CD4-positive, alpha-beta T cell (primary cell): Measurements from ENCODE around the gene PSMD3. TPM values are rescaled to one million over a fixed set of nuclear protein-coding genes. Genes with fewer than 3 reads are reported as not detected.
A peak's percentile ranks its signal among the peaks of the same experiment; 100 is the strongest.

Experiments
- ATAC-seq: fragments of 200-7000 bp; cut with Tn5 transposase; one replicate; pipeline ENCODE4 v1.10.0; 2022; ENCODE audit warnings: mild to moderate bottlenecking; ENCODE audit not compliant: poor library complexity
- CTCF ChIA-PET: fragments of 350-600 bp; sonication (Branson Sonifier 250); formaldehyde crosslinking; loops from one replicate; lab custom pipeline; 2021; ENCODE audit warnings: antibody characterized with exemption, inconsistent platforms; lab: Charles Lee
- POLR2A ChIA-PET: fragments of 350-600 bp; sonication (Branson Sonifier 250); formaldehyde crosslinking; loops from one replicate; lab custom pipeline; 2021; ENCODE audit warnings: antibody characterized with exemption, inconsistent platforms; lab: Charles Lee
- DNase-seq, 14 experiments: peaks; one replicate each; pipeline ENCODE4 v3.0.0-alpha.2; 2013 to 2020; ENCODE audit warnings: mixed read lengths in 2 of 14
- H3K27ac ChIP-seq, 2 donors: one replicate each; pipeline versions ENCODE4 v1.5.1 to v1.7.0; 2013; ENCODE audit warnings: low read length in 2 of 2, low read depth in 1 of 2, mild to moderate bottlenecking in 1 of 2
- H3K27me3 ChIP-seq, 2 experiments: 1 replicate in 1 of 2; 2 replicates in 1 of 2; pipeline versions ENCODE4 v1.6.1 to v1.7.0; 2013; ENCODE audit warnings: low read length in 2 of 2, control low read depth in 1 of 2, mild to moderate bottlenecking in 1 of 2, moderate library complexity in 1 of 2; ENCODE audit not compliant: insufficient read depth in 2 of 2, control insufficient read depth in 1 of 2
- H3K36me3 ChIP-seq: one replicate; pipeline ENCODE4 v1.6.1; 2013; ENCODE audit warnings: low read length, control low read depth; ENCODE audit not compliant: insufficient read depth
- H3K4me1 ChIP-seq: one replicate; pipeline ENCODE4 v1.6.1; 2013; ENCODE audit warnings: low read length, control low read depth; ENCODE audit not compliant: insufficient read depth
- H3K4me3 ChIP-seq: one replicate; pipeline ENCODE4 v1.5.1; 2013; ENCODE audit warnings: mild to moderate bottlenecking, low read length, moderate library complexity
- H3K9me3 ChIP-seq, 2 experiments: 1 replicate in 1 of 2; 2 replicates in 1 of 2; pipeline versions ENCODE4 v1.6.1 to v1.7.0; 2013; ENCODE audit warnings: low read length in 2 of 2, mild to moderate bottlenecking in 2 of 2, control low read depth in 1 of 2, moderate library complexity in 1 of 2; ENCODE audit not compliant: control insufficient read depth in 1 of 2, insufficient read depth in 1 of 2
- H3K27ac Mint-ChIP-seq: one replicate; pipeline ENCODE4 v1.8.0; 2020; ENCODE audit warnings: mixed read lengths
- H3K27me3 Mint-ChIP-seq: one replicate; pipeline ENCODE4 v1.8.0; 2021; ENCODE audit warnings: mixed read lengths
- H3K36me3 Mint-ChIP-seq: one replicate; pipeline ENCODE4 v1.8.0; 2021; ENCODE audit warnings: low read depth, mixed read lengths
- H3K4me1 Mint-ChIP-seq: one replicate; pipeline ENCODE4 v1.8.0; 2021; ENCODE audit warnings: low read depth, mixed read lengths
- H3K4me3 Mint-ChIP-seq: one replicate; pipeline ENCODE4 v1.8.0; 2020; ENCODE audit warnings: mild to moderate bottlenecking, mixed read lengths
- H3K9me3 Mint-ChIP-seq: one replicate; pipeline ENCODE4 v1.8.0; 2020; ENCODE audit warnings: mixed read lengths
- intact Hi-C, 2 experiments: fragments of 100-400 bp; cut with DNase I in 1 of 2; cut with micrococcal nuclease in 1 of 2; formaldehyde crosslinking; loops; one replicate each; pipeline versions ENCODE4 v1.15.1 to v1.9.0; 2023 to 2025; cut with DNase I, micrococcal nuclease
- total RNA-seq, 174 experiments: library from RNA in 2 of 174; stranded (reverse) in 2 of 174; gene quantifications; one replicate each; pipeline ENCODE4 v1.2.3 and lab custom pipeline; 2021 to 2026
- TF ChIP-seq, protein P1 (sequence below): fragments of 200-600 bp; IDR thresholded peaks from one replicate; pipeline ENCODE4 v1.8.0; 2022; ENCODE audit warnings: antibody characterized with exemption, mild to moderate bottlenecking

PSMD3 gene
- total RNA-seq, 2 experiments from 2014 or later = 66.7 to 71.9 TPM

DNA sequence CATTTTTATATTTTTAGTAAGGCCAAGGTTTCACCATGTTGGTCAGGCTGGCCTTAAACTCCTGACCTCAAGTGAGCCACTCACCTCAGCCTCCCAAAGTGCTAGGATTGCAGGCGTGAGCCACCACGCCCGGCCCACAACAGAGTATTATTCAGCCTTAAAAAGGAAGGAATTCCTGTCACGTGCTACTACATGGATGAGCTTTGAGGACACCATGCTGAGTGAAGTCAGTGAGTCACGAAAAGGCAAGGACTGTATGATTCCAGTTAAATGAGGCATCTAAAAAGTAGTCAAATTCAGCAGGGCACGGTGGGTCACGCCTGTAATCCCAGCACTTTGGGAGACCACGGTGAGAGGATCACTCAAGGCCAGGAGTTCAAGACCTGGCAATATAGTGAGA is 44.3 kb downstream of the PSMD3 start:
- Histone ChIP-seq H3K27me3 (no peaks in the 10 kb centered on the region), H3K27ac (no peak overlapping the region), H3K4me1 (peaks cover 25% of the 10 kb centered on the region), H3K36me3 (peaks cover 56% of the 10 kb centered on the region), H3K4me3 (no peak overlapping the region), H3K9me3 (no peaks in the 10 kb centered on the region)
- intact Hi-C loops = loop anchor here in 1 of 2 experiments (5.0 to 10.0 kb wide), 2 partner anchors 153 to 470 kb away; no protein-coding TSS in a partner anchor
- Mint-ChIP-seq H3K4me1 (peaks cover 23% of the 10 kb centered on the region), H3K9me3 (no peaks in the 10 kb centered on the region), H3K27me3 (no peaks in the 10 kb centered on the region), H3K36me3 (peaks cover 70% of the 10 kb centered on the region), H3K27ac (no peak overlapping the region), H3K4me3 (no peak overlapping the region)
- TF ChIP-seq, protein P1, sequence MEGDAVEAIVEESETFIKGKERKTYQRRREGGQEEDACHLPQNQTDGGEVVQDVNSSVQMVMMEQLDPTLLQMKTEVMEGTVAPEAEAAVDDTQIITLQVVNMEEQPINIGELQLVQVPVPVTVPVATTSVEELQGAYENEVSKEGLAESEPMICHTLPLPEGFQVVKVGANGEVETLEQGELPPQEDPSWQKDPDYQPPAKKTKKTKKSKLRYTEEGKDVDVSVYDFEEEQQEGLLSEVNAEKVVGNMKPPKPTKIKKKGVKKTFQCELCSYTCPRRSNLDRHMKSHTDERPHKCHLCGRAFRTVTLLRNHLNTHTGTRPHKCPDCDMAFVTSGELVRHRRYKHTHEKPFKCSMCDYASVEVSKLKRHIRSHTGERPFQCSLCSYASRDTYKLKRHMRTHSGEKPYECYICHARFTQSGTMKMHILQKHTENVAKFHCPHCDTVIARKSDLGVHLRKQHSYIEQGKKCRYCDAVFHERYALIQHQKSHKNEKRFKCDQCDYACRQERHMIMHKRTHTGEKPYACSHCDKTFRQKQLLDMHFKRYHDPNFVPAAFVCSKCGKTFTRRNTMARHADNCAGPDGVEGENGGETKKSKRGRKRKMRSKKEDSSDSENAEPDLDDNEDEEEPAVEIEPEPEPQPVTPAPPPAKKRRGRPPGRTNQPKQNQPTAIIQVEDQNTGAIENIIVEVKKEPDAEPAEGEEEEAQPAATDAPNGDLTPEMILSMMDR = no peak
- DNase-seq (no peak), ATAC-seq (no peak)
- ChIA-PET CTCF (no interaction called here), POLR2A (interaction anchor here (1.3 kb wide), 1 partner anchor 13 kb away, joined by 3 read pairs; no protein-coding TSS in a partner anchor)

GRCh38 chr17:40025559-40025958 is 45.0 kb downstream of the PSMD3 start:
- no peak for DNase-seq
- CTCF ChIA-PET = interaction anchor here (0.6 to 1.3 kb wide), 4 partner anchors 12 to 177 kb away, joined by 3 read pairs; partner anchors contain the start of gene MED24
- Histone ChIP-seq H3K9me3 (no peaks in the 10 kb centered on the region), H3K4me1 (peaks cover 25% of the 10 kb centered on the region), H3K27ac (no peak overlapping the region), H3K27me3 (no peaks in the 10 kb centered on the region), H3K36me3 (peaks cover 55% of the 10 kb centered on the region), H3K4me3 (no peak overlapping the region)
- Mint-ChIP-seq H3K4me1 (peaks cover 23% of the 10 kb centered on the region), H3K36me3 (peaks cover 71% of the 10 kb centered on the region), H3K4me3 (peak overlapping the region; percentile 12), H3K27ac (no peak overlapping the region), H3K9me3 (no peaks in the 10 kb centered on the region), H3K27me3 (no peaks in the 10 kb centered on the region)
- POLR2A ChIA-PET = interaction anchor here (0.7 to 1.6 kb wide), 6 partner anchors 11 to 194 kb away, joined by 3 to 6 read pairs (median 4); partner anchors contain the start of genes PSMD3 and WIPF2
- TF ChIP-seq, protein P1 = no peak
- intact Hi-C loops = loop anchor here in 1 of 2 experiments (5.0 to 10.0 kb wide), 2 partner anchors 153 to 471 kb away; no protein-coding TSS in a partner anchor
- ATAC-seq = no peak

GRCh38 chr17:40025991-40026815 is 45.6 kb downstream of the PSMD3 start:
- H3K27me3 ChIP-seq = no peaks in the 10 kb centered on the region
- TF ChIP-seq, protein P1 = no peak
- ATAC-seq = peak; percentile 56
- ChIA-PET CTCF (interaction anchor here (0.6 to 1.8 kb wide), 8 partner anchors 13 to 423 kb away, joined by 3 to 5 read pairs (median 3); partner anchors contain the start of gene MED24), POLR2A (interaction anchor here (0.7 to 1.7 kb wide), 8 partner anchors 12 to 193 kb away, joined by 3 to 6 read pairs (median 4); partner anchors contain the start of genes MED24, NR1D1, PSMD3 and WIPF2)
- H3K9me3 ChIP-seq = no peaks in the 10 kb centered on the region
- Mint-ChIP-seq H3K4me1 (peaks cover 23% of the 10 kb centered on the region), H3K27ac (peak overlapping the region; percentile 34), H3K36me3 (peaks cover 72% of the 10 kb centered on the region), H3K4me3 (peak overlapping the region; percentile 6), H3K9me3 (no peaks in the 10 kb centered on the region), H3K27me3 (no peaks in the 10 kb centered on the region)
- peaks cover 25% of the 10 kb centered on the region for H3K4me1 ChIP-seq
- no peak overlapping the region for H3K4me3 ChIP-seq
- DNase-seq = peak; percentile 30 to 79 (median 48)
- H3K36me3 ChIP-seq = peaks cover 59% of the 10 kb centered on the region
- intact Hi-C loops = loop anchor here (2.0 to 10.0 kb wide), 3 partner anchors 153 to 471 kb away; no protein-coding TSS in a partner anchor
- no peak overlapping the region for H3K27ac ChIP-seq
